HepG2 (cell line): ENCODE data around the gene IRF1. TPM values are rescaled to one million over a fixed set of nuclear protein-coding genes. Genes with fewer than 3 reads are reported as not detected.
A peak's percentile ranks its signal among the peaks of the same experiment; 100 is the strongest.

ENCODE experiments used
- AGO1 ChIP-seq: fragments of 200-400 bp; formaldehyde crosslinking; IDR thresholded peaks from 2 replicates; pipeline ENCODE4 v1.6.1; 2017; ENCODE audit warnings: mild to moderate bottlenecking, low read depth, low read length, moderate library complexity; ENCODE audit not compliant: poor library complexity, severe bottlenecking
- CREB3 ChIP-seq: sonication (generic); formaldehyde crosslinking; IDR thresholded peaks from 2 replicates; pipeline ENCODE4 v1.5.0; 2020; ENCODE audit warnings: missing genetic modification reagents
- FUBP1 ChIP-seq: sonication (generic); formaldehyde crosslinking; IDR thresholded peaks from 2 replicates; pipeline ENCODE4 v1.5.1; 2020; ENCODE audit warnings: missing genetic modification reagents, mild to moderate bottlenecking, borderline replicate concordance
- IKZF4 ChIP-seq: sonication (generic); formaldehyde crosslinking; IDR thresholded peaks from 2 replicates; pipeline ENCODE4 v1.5.1; 2020; ENCODE audit warnings: borderline replicate concordance, mild to moderate bottlenecking, low read depth, missing genetic modification reagents; ENCODE audit errors: not compliant biosample characterization
- KAT8 ChIP-seq: IDR thresholded peaks from 2 replicates; pipeline ENCODE4 v1.6.1; 2016; ENCODE audit warnings: missing genetic modification reagents, missing compliant biosample characterization
- MED13 ChIP-seq: sonication (generic); formaldehyde crosslinking; IDR thresholded peaks from 2 replicates; pipeline ENCODE4 v1.5.0; 2020; ENCODE audit warnings: missing genetic modification reagents
- MIXL1 ChIP-seq: IDR thresholded peaks from 2 replicates; pipeline ENCODE4 v1.6.1; 2016
- MYNN ChIP-seq: sonication (generic); formaldehyde crosslinking; IDR thresholded peaks from 2 replicates; pipeline ENCODE4 v1.4.0; 2020; ENCODE audit warnings: mild to moderate bottlenecking, low read depth, missing genetic modification reagents
- SALL1 ChIP-seq: sonication (generic); formaldehyde crosslinking; IDR thresholded peaks from 2 replicates; pipeline ENCODE4 v1.8.0; 2022; ENCODE audit warnings: mild to moderate bottlenecking, missing genetic modification reagents
- SNAI1 ChIP-seq: sonication (generic); formaldehyde crosslinking; IDR thresholded peaks from 2 replicates; pipeline ENCODE4 v1.5.0; 2020; ENCODE audit warnings: mild to moderate bottlenecking, missing genetic modification reagents, borderline replicate concordance
- ZBTB46 ChIP-seq: sonication (generic); formaldehyde crosslinking; IDR thresholded peaks from 2 replicates; pipeline ENCODE4 v1.4.0; 2020; ENCODE audit warnings: mild to moderate bottlenecking, missing genetic modification reagents, borderline replicate concordance
- ZFP62 ChIP-seq: sonication (generic); formaldehyde crosslinking; IDR thresholded peaks from 2 replicates; pipeline ENCODE4 v1.4.0; 2020; ENCODE audit warnings: missing genetic modification reagents
- ZGPAT ChIP-seq: IDR thresholded peaks from 2 replicates; pipeline ENCODE4 v1.6.1; 2016; ENCODE audit warnings: mild to moderate bottlenecking
- ZKSCAN8 ChIP-seq: IDR thresholded peaks from 2 replicates; pipeline ENCODE4 v1.6.1; 2016; ENCODE audit warnings: borderline replicate concordance, missing genetic modification reagents, missing compliant biosample characterization
- ZNF17 ChIP-seq: sonication (generic); formaldehyde crosslinking; IDR thresholded peaks from 2 replicates; pipeline ENCODE4 v1.5.0; 2020; ENCODE audit warnings: mild to moderate bottlenecking, missing genetic modification reagents
- ZNF253 ChIP-seq: sonication (generic); formaldehyde crosslinking; IDR thresholded peaks from 2 replicates; pipeline ENCODE4 v1.8.0; 2022; ENCODE audit warnings: mild to moderate bottlenecking, missing genetic modification reagents, borderline replicate concordance
- ZNF33B ChIP-seq: sonication (generic); formaldehyde crosslinking; IDR thresholded peaks from 2 replicates; pipeline ENCODE4 v1.5.1; 2020; ENCODE audit warnings: mild to moderate bottlenecking, missing genetic modification reagents
- ZNF557 ChIP-seq: sonication (generic); formaldehyde crosslinking; IDR thresholded peaks from 2 replicates; pipeline ENCODE4 v1.4.0; 2020; ENCODE audit warnings: missing genetic modification reagents
- ZNF563 ChIP-seq: sonication (generic); formaldehyde crosslinking; IDR thresholded peaks from 2 replicates; pipeline ENCODE4 v1.8.0; 2022; ENCODE audit warnings: mild to moderate bottlenecking, moderate library complexity, missing genetic modification reagents
- ZNF652 ChIP-seq: IDR thresholded peaks from 2 replicates; pipeline ENCODE4 v1.6.1; 2016; ENCODE audit warnings: low read depth, borderline replicate concordance
- ZNF740 ChIP-seq: sonication (generic); formaldehyde crosslinking; IDR thresholded peaks from 2 replicates; pipeline ENCODE4 v1.4.0; 2020; ENCODE audit warnings: missing genetic modification reagents
- polyA plus RNA-seq, 8 experiments: library from polyadenylated mRNA; depleted of rRNA in 3 of 8; stranded (reverse) in 7 of 8; unstranded in 1 of 8; fragments of >200 nt; fragmentation: Illumina TruSeq in 4 of 8; extraction: Trizol in 4 of 8; gene quantifications; 2 replicates each; pipeline versions ENCODE4 v1.2.1 to v1.2.3, GENCODE V29; 2011 to 2016; ENCODE audit warnings: low read depth in 4 of 8, missing spikeins in 1 of 8, mixed read lengths in 1 of 8; ENCODE audit not compliant: insufficient read depth in 1 of 8
- total RNA-seq, 5 experiments: library from RNA; depleted of rRNA; stranded (reverse); fragments of >200 nt; fragmentation: Illumina TruSeq; extraction: Trizol; gene quantifications; 2 replicates each; pipeline ENCODE4 v1.2.3, GENCODE V29; 2016; ENCODE audit warnings: low read depth in 1 of 5

Gene IRF1
- total and polyA plus RNA-seq, 2 of the 13 experiments (the other 11 are each of a cell fraction or from before 2014, with no cell fraction given), result 4.1 to 8.8 TPM

GRCh38 chr5:132466433-132467286, 23.9 kb downstream of the IRF1 start (continued):
- TF ChIP-seq ZNF563 (CRISPR knock-in tag) (no peak), ZKSCAN8 (CRISPR knock-in tag) (no peak), IKZF4 (CRISPR knock-in tag) (no peak), KAT8 (0 out of 2 replicates have a peak, but pooled peaks have one; percentile 14), ZBTB46 (CRISPR knock-in tag) (no peak), FUBP1 (no peak), ZNF740 (CRISPR knock-in tag) (no peak), MYNN (CRISPR knock-in tag) (no peak), MIXL1 (CRISPR knock-in tag) (no peak), AGO1 (no peak), ZNF557 (CRISPR knock-in tag) (no peak), ZNF17 (CRISPR knock-in tag) (no peak), SALL1 (CRISPR knock-in tag) (peak; percentile 31), MED13 (CRISPR knock-in tag) (no peak), CREB3 (no peak), ZNF253 (CRISPR knock-in tag) (no peak), ZGPAT (CRISPR knock-in tag) (no peak), ZNF33B (CRISPR knock-in tag) (no peak), SNAI1 (CRISPR knock-in tag) (no peak), ZNF652 (no peak), ZFP62 (CRISPR knock-in tag) (no peak)
- TF ChIP-seq, all 625 proteins: peak for 57
